ENCODE results near the gene NRBF2.

The NRBF2 gene

GRCh38 chr10:63197344-63198092, 64.4 kb downstream of the NRBF2 start:
- TF ChIP-seq CTCF (IDR thresholded peaks at IDR 0.05) (no peak), ZFX (IDR thresholded peaks at IDR 0.05; ENCODE audit: borderline replicate concordance) (no peak)
- H3K27ac ChIP-seq = no peak overlapping the region

GRCh38 chr10:63199716-63200115, 66.6 kb downstream of the NRBF2 start:
- TF ChIP-seq CTCF (IDR thresholded peaks at IDR 0.05) (no peak), ZFX (IDR thresholded peaks at IDR 0.05; ENCODE audit: borderline replicate concordance) (no peak)
- H3K27ac ChIP-seq = no peak overlapping the region

- TF ChIP-seq ZFX (IDR thresholded peaks at IDR 0.05; ENCODE audit: borderline replicate concordance) (no peak), CTCF (IDR thresholded peaks at IDR 0.05) (no peak)
- H3K27ac ChIP-seq = no peak overlapping the region
Measured at GRCh38 chr10:63200431-63200830, 67.3 kb downstream of the NRBF2 start.

- TF ChIP-seq CTCF (IDR thresholded peaks at IDR 0.05) (no peak), ZFX (IDR thresholded peaks at IDR 0.05; ENCODE audit: borderline replicate concordance) (no peak)
- H3K27ac ChIP-seq = no peak overlapping the region
Measured at GRCh38 chr10:63201118-63201517, 68.0 kb downstream of the NRBF2 start.

Data from 22Rv1 (cell line).